Measurements from ENCODE around the gene PTPRN2. TPM values are rescaled to one million over a fixed set of nuclear protein-coding genes. Genes with fewer than 3 reads are reported as not detected.

The PTPRN2 gene
- total and polyA plus RNA-seq, 7 donors = 3.2 to 7.1 (median 5.5) TPM

GRCh38 chr7:157690833-157691585, 896.6 kb downstream of the PTPRN2 start:
- no peak for TF ChIP-seq CTCF (IDR thresholded peaks at IDR 0.05)
- TF ChIP-seq POLR2AphosphoS5 (IDR thresholded peaks at IDR 0.05) = no peak
- TF ChIP-seq POLR2A (IDR thresholded peaks at IDR 0.05) = no peak
- TF ChIP-seq EP300 (IDR thresholded peaks at IDR 0.05) = no peak
- H3K9me3 ChIP-seq = no peaks in the 10 kb centered on the region
- H3K4me3 ChIP-seq = peak overlapping the region in 3 of 4 donors; percentile 20 to 43 (median 42)
- H3K27me3 ChIP-seq = peaks cover 60 to 85% (median 74%) of the 10 kb centered on the region in 3 donors
- intact Hi-C loops (cut with DNase I) = no loop called here
- no peak overlapping the region for H3K27ac ChIP-seq
- H3K36me3 ChIP-seq = no peaks in the 10 kb centered on the region
- peak; percentile 85 for DNase-seq
- peaks cover 0 to 48% (median 45%) of the 10 kb centered on the region in 4 donors for H3K4me1 ChIP-seq
- WGBS, 2 donors = 1 to 2% methylated on average over 72 of the region's 72 CpGs

GRCh38 chr7:157690058-157690832, 897.4 kb downstream of the PTPRN2 start:
- intact Hi-C loops (cut with DNase I) = no loop called here
- DNase-seq = no peak
- WGBS, 2 donors = 2% methylated on average over 70 of the region's 70 CpGs
- peak overlapping the region in 1 of 4 donors; percentile 19 for H3K27ac ChIP-seq
- H3K4me3 ChIP-seq = peak overlapping the region in 3 of 4 donors; percentile 29 to 43 (median 42)
- peaks cover 67 to 90% (median 81%) of the 10 kb centered on the region in 3 donors for H3K27me3 ChIP-seq
- TF ChIP-seq POLR2AphosphoS5 (IDR thresholded peaks at IDR 0.05) (no peak), CTCF (IDR thresholded peaks at IDR 0.05) (no peak), EP300 (IDR thresholded peaks at IDR 0.05) (no peak), POLR2A (IDR thresholded peaks at IDR 0.05) (no peak)
- H3K4me1 ChIP-seq = peaks cover 0 to 56% (median 51%) of the 10 kb centered on the region in 4 donors
- no peaks in the 10 kb centered on the region for H3K36me3 ChIP-seq
- no peaks in the 10 kb centered on the region for H3K9me3 ChIP-seq

- peak overlapping the region in 2 of 4 donors; percentile 42 to 43 for H3K4me3 ChIP-seq
- intact Hi-C loops (cut with DNase I) = no loop called here
- no peak overlapping the region for H3K27ac ChIP-seq
- 5 to 13% methylated on average over 59 of the region's 59 CpGs for WGBS, 2 donors
- H3K4me1 ChIP-seq = peaks cover 0 to 64% (median 59%) of the 10 kb centered on the region in 4 donors
- H3K27me3 ChIP-seq = peaks cover 75 to 98% (median 89%) of the 10 kb centered on the region in 3 donors
- H3K9me3 ChIP-seq = no peaks in the 10 kb centered on the region
- H3K36me3 ChIP-seq = no peaks in the 10 kb centered on the region
- no peak for DNase-seq
- TF ChIP-seq CTCF (IDR thresholded peaks at IDR 0.05) = no peak
- no peak for TF ChIP-seq POLR2A (IDR thresholded peaks at IDR 0.05)
- no peak for TF ChIP-seq EP300 (IDR thresholded peaks at IDR 0.05)
- TF ChIP-seq POLR2AphosphoS5 (IDR thresholded peaks at IDR 0.05) = no peak
Measured at GRCh38 chr7:157689269-157690057, 898.2 kb downstream of the PTPRN2 start.

- no peak for TF ChIP-seq EP300 (IDR thresholded peaks at IDR 0.05)
- no peak for TF ChIP-seq POLR2A (IDR thresholded peaks at IDR 0.05)
- no peak for TF ChIP-seq CTCF (IDR thresholded peaks at IDR 0.05)
- TF ChIP-seq POLR2AphosphoS5 (IDR thresholded peaks at IDR 0.05) = no peak
- no peaks in the 10 kb centered on the region for H3K9me3 ChIP-seq
- no peak overlapping the region for H3K4me3 ChIP-seq
- intact Hi-C loops (cut with DNase I) = no loop called here
- no peak overlapping the region for H3K27ac ChIP-seq
- peaks cover 0 to 70% (median 64%) of the 10 kb centered on the region in 4 donors for H3K4me1 ChIP-seq
- WGBS, 2 donors = 12 to 16% methylated on average over 64 of the region's 64 CpGs
- H3K27me3 ChIP-seq = peaks cover 75 to 98% (median 91%) of the 10 kb centered on the region in 3 donors
- DNase-seq = no peak
- H3K36me3 ChIP-seq = no peaks in the 10 kb centered on the region
Measured at GRCh38 chr7:157688533-157689268, 898.9 kb downstream of the PTPRN2 start.

All from sigmoid colon (tissue), 7 donors.